Measurements from ENCODE around the gene TEAD4.
"Not testable (repeated sequence)": the region's sequence is repeated elsewhere in the genome, so short reads cannot be mapped to it uniquely, and the experiment has no call there.

DNA sequence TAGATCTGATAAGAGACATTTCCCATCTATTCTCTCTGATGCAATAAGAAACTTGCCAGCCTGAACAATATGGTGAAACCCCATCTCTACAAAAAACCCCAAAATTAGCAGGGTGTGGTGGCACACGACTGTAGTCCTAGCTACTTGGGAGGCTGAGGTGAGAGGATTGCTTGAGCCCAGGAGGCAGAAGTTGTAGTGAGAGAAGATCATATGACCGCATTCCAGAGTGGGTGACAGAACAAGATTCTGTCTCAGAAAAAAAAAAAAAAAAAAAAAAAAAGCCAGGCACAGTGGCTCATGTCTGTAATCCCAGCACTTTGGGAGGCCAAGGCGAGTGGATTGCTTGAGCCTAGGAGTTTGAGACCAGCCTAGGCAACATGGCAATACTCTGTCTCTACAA is 106.6 kb downstream of the TEAD4 start:
- TF ChIP-seq, protein P1, sequence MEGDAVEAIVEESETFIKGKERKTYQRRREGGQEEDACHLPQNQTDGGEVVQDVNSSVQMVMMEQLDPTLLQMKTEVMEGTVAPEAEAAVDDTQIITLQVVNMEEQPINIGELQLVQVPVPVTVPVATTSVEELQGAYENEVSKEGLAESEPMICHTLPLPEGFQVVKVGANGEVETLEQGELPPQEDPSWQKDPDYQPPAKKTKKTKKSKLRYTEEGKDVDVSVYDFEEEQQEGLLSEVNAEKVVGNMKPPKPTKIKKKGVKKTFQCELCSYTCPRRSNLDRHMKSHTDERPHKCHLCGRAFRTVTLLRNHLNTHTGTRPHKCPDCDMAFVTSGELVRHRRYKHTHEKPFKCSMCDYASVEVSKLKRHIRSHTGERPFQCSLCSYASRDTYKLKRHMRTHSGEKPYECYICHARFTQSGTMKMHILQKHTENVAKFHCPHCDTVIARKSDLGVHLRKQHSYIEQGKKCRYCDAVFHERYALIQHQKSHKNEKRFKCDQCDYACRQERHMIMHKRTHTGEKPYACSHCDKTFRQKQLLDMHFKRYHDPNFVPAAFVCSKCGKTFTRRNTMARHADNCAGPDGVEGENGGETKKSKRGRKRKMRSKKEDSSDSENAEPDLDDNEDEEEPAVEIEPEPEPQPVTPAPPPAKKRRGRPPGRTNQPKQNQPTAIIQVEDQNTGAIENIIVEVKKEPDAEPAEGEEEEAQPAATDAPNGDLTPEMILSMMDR (conservative IDR thresholded peaks at IDR 0.05 in 1 of 2, IDR thresholded peaks at IDR 0.05 in 1 of 2; ENCODE audit: low read depth in 1 of 2, low read length in 2 of 2): not testable (repeated sequence)
- TF ChIP-seq EZH2 (IDR thresholded peaks at IDR 0.05; ENCODE audit: low read length, missing control alignments): not testable (repeated sequence)
